GM10248 (cell line): ENCODE results near the gene IGFL4.

Experiments used
- CTCF ChIA-PET: fragments of 300-600 bp; sonication (Branson Sonifier 250); formaldehyde crosslinking; extraction: SDS; loops from one replicate; lab custom pipeline; 2021; ENCODE audit warnings: antibody characterized with exemption; lab: Yijun Ruan, JAX
- POLR2A ChIA-PET: fragments of 350-650 bp; sonication (Branson Sonifier 250); formaldehyde crosslinking; extraction: SDS; loops from one replicate; lab custom pipeline; 2020; ENCODE audit warnings: antibody characterized with exemption; lab: Yijun Ruan, JAX
- DNase-seq: peaks from one replicate; pipeline ENCODE4 v3.0.0; 2012; ENCODE audit errors: extremely low spot score
- CTCF ChIP-seq: IDR thresholded peaks from 2 replicates; pipeline ENCODE4 v1.5.1; 2012; ENCODE audit warnings: mild to moderate bottlenecking, low read depth; ENCODE audit errors: extremely low read depth, missing control alignments, control extremely low read depth

The IGFL4 gene

GRCh38 chr19:45994998-45995714 is 45.6 kb downstream of the IGFL4 start, which contains the start of gene CCDC61:
Gene CCDC61, plus strand, starts transcription at chr19:45995467. Its CDS starts 7,552 bp downstream, at chr19:46003019.
- CTCF ChIA-PET = interaction anchor here (1.0 to 3.6 kb wide), 9 partner anchors 9 to 178 kb away, joined by 3 to 20 read pairs (median 4); no protein-coding TSS in a partner anchor
- TF ChIP-seq CTCF = no peak
- POLR2A ChIA-PET = interaction anchor here (0.6 to 1.7 kb wide), 4 partner anchors 10 to 213 kb away, joined by 3 to 9 read pairs (median 5); partner anchors contain the start of genes DMPK and SYMPK
- DNase-seq = peak; percentile 99

GRCh38 chr19:45994456-45994997 is 46.3 kb downstream of the IGFL4 start:
- CTCF ChIA-PET = interaction anchor here (1.0 to 3.6 kb wide), 8 partner anchors 8 to 177 kb away, joined by 3 to 20 read pairs (median 4); no protein-coding TSS in a partner anchor
- no peak for TF ChIP-seq CTCF
- DNase-seq = no peak
- POLR2A ChIA-PET = interaction anchor here (0.6 to 1.7 kb wide), 3 partner anchors 9 to 131 kb away, joined by 3 to 6 read pairs (median 4); partner anchors contain the start of gene SYMPK

GRCh38 chr19:45990113-45990728 is 50.6 kb downstream of the IGFL4 start:
- ChIA-PET POLR2A (no interaction called here), CTCF (no interaction called here)
- no peak for TF ChIP-seq CTCF
- DNase-seq = no peak
